Right atrium auricular region (tissue), 2 donors: ENCODE measurements around the gene XXYLT1. TPM values are rescaled to one million over a fixed set of nuclear protein-coding genes. Genes with fewer than 3 reads are reported as not detected.

Experiments used
- DNase-seq: peaks from one replicate; pipeline ENCODE4 v3.0.0-alpha.2; 2019; ENCODE audit warnings: low spot score
- H3K27ac ChIP-seq, 2 donors: fragments of 200-600 bp; sonication (generic); 1 replicate in 1 of 2; 2 replicates in 1 of 2; pipeline ENCODE4 v1.5.1; 2016 to 2019
- H3K27me3 ChIP-seq, 2 donors: fragments of 200-600 bp; sonication (generic); one replicate each; pipeline versions ENCODE4 v1.5.1 to v1.6.0; 2017 to 2019
- H3K36me3 ChIP-seq: fragments of 200-600 bp; sonication (generic); one replicate; pipeline ENCODE4 v1.5.1; 2016
- H3K4me1 ChIP-seq, 2 donors: fragments of 200-600 bp; sonication (generic); one replicate each; pipeline versions ENCODE4 v1.5.1 to v1.6.0; 2017 to 2019
- H3K4me3 ChIP-seq, 2 donors: fragments of 200-600 bp; sonication (generic); 1 replicate in 1 of 2; 2 replicates in 1 of 2; pipeline ENCODE4 v1.5.1; 2017 to 2019; ENCODE audit warnings: mild to moderate bottlenecking in 1 of 2, moderate library complexity in 1 of 2
- H3K9me3 ChIP-seq, 2 donors: fragments of 200-600 bp; sonication (generic); one replicate each; pipeline ENCODE4 v1.5.1; 2019
- CTCF ChIP-seq, 2 donors: fragments of 200-600 bp; sonication (generic); IDR thresholded peaks; one replicate each; pipeline ENCODE4 v1.5.1; 2019; ENCODE audit warnings: antibody characterized with exemption in 2 of 2
- total RNA-seq, 2 donors: library from RNA; depleted of rRNA; stranded (reverse); fragments of >200 nt; gene quantifications; one replicate each; pipeline ENCODE4 v1.1.0, GENCODE V29; 2016

Gene XXYLT1
- total RNA-seq, 2 donors from 2014 or later = 4.6 to 6.7 TPM

GRCh38 chr3:195151866-195152541, 119.0 kb downstream of the XXYLT1 start:
- H3K9me3 ChIP-seq = no peaks in the 10 kb centered on the region
- no peaks in the 10 kb centered on the region for H3K36me3 ChIP-seq
- no peak overlapping the region for H3K4me3 ChIP-seq
- peaks cover 0 to 93% of the 10 kb centered on the region in 2 donors for H3K4me1 ChIP-seq
- H3K27ac ChIP-seq = peak overlapping the region; percentile 77 to 84
- TF ChIP-seq CTCF (IDR thresholded peaks at IDR 0.05) = no peak
- H3K27me3 ChIP-seq = no peaks in the 10 kb centered on the region
- no peak for DNase-seq

GRCh38 chr3:195151402-195151801, 119.6 kb downstream of the XXYLT1 start:
- Histone ChIP-seq H3K9me3 (no peaks in the 10 kb centered on the region), H3K4me1 (peaks cover 0 to 90% of the 10 kb centered on the region in 2 donors), H3K36me3 (no peaks in the 10 kb centered on the region), H3K4me3 (no peak overlapping the region), H3K27me3 (no peaks in the 10 kb centered on the region), H3K27ac (peak overlapping the region; percentile 84 to 87)
- no peak for TF ChIP-seq CTCF (IDR thresholded peaks at IDR 0.05)
- DNase-seq = no peak

- peak overlapping the region; percentile 7 to 31 for H3K4me3 ChIP-seq
- TF ChIP-seq CTCF (IDR thresholded peaks at IDR 0.05) = no peak
- H3K27ac ChIP-seq = peak overlapping the region; percentile 84 to 87
- no peaks in the 10 kb centered on the region for H3K27me3 ChIP-seq
- H3K36me3 ChIP-seq = no peaks in the 10 kb centered on the region
- peaks cover 0 to 80% of the 10 kb centered on the region in 2 donors for H3K4me1 ChIP-seq
- H3K9me3 ChIP-seq = no peaks in the 10 kb centered on the region
- peak; percentile 82 for DNase-seq
Observed at GRCh38 chr3:195150181-195151118, 120.5 kb downstream of the XXYLT1 start.

- H3K9me3 ChIP-seq = no peaks in the 10 kb centered on the region
- no peaks in the 10 kb centered on the region for H3K27me3 ChIP-seq
- no peak for TF ChIP-seq CTCF (IDR thresholded peaks at IDR 0.05)
- peaks cover 0 to 70% of the 10 kb centered on the region in 2 donors for H3K4me1 ChIP-seq
- no peak overlapping the region for H3K4me3 ChIP-seq
- no peak for DNase-seq
- H3K27ac ChIP-seq = peak overlapping the region; percentile 84 to 87
- no peaks in the 10 kb centered on the region for H3K36me3 ChIP-seq
Observed at GRCh38 chr3:195149292-195150030, 121.5 kb downstream of the XXYLT1 start.

GRCh38 chr3:195148549-195148948, 122.4 kb downstream of the XXYLT1 start:
- no peaks in the 10 kb centered on the region for H3K27me3 ChIP-seq
- H3K4me3 ChIP-seq = no peak overlapping the region
- DNase-seq = no peak
- H3K4me1 ChIP-seq = peaks cover 0 to 61% of the 10 kb centered on the region in 2 donors
- no peak for TF ChIP-seq CTCF (IDR thresholded peaks at IDR 0.05)
- peak overlapping the region; percentile 84 to 87 for H3K27ac ChIP-seq
- H3K9me3 ChIP-seq = no peaks in the 10 kb centered on the region
- no peaks in the 10 kb centered on the region for H3K36me3 ChIP-seq
